GM18873 (cell line): Measurements from ENCODE around the gene SSTR3.
"Not testable (repeated sequence)": the region's sequence is repeated elsewhere in the genome, so short reads cannot be mapped to it uniquely, and the experiment has no call there.

Experiments used
- ATAC-seq: cut with Tn5 transposase; IDR thresholded peaks from one replicate; pipeline ENCODE4 v1.9.1; 2021; ENCODE audit warnings: mild to moderate bottlenecking, moderate library complexity, moderate number of reproducible peaks; ENCODE audit not compliant: unreplicated experiment, low FRiP score

Gene SSTR3

DNA sequence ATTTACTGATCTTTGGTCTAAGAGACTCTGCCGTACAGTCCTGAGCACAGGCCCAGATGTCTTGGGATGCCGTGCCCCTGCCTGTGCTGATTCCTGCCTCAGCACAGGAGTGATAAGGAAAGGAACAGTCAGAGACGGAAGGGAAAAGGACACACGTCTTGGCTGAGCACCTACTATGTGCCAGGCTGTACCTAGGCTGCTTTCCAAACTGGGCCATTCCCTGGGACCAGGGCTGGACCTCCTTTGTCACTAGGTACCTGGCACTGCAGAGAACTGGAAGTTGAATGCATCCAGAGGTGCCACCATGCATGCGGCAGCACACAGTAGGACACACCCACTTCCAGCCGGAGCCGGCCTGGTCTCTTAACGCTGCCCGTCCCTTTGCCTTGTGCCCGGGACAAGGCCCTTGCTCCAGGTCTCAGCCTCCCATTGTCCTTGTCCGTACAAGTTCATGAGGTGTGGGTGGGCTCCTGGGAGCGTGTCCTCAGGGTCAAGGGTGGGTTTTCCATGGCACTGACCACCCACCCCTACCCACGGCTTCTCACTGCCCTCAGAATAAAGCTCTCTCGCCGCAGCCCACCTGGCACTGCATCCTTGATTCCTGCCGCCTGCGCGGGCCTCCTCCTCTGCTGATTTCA, 1.1 kb upstream of the SSTR3 start:
- no peak for ATAC-seq

DNA sequence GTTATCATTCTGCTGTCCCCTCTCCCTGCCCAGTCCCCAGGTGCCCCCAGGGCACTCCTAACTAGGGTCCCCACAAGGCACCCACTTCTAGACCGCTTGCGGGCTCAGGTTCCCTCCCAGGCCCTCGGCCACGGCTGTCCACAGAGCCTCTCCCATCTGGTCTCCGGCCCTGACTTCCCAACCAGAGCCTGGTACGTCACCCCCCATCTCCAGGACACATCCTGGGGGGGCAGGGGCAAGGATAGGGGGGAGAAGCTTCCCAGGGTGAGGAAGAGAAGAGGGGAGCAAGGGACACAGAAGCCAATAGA, 457 bp downstream of the SSTR3 start:
- no peak for ATAC-seq

DNA sequence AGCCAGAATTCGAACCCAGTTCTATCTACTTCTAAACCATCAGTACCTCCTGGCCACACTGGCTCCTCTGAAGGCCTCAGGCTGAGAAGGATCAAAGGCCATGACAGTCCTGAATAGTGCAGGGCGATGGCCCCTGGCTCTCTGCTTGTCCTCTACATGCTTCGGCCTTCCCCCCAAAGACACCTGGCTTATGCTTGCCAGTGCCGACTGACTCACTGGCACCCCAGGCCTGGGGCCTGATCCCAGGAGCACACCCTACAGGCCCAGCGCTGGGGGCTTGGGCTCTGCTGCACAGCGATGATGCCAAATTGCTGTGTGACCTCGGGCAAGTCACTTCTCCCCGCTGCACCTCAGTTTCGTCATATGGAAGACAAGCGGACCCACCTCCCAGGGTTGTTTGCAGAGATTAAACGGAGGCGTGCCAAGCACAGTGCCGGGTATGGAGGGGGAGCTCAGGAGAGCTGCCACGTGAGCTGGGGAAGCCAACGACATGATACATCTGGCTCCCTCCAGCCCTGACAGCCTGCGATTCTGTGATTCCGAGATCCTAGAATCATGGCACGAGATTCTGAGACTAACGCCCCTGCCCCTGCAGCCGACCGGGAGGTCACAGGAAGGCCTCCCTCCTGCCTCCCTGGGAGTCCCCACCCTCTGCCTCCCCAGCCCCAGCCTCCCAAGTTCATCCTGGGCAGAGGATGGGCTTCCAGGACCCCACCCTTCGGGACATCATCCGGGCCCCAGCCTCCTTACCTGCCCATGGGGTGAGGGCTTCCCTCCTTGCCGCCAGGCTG, 1.0 kb downstream of the SSTR3 start:
- no peak for ATAC-seq

DNA sequence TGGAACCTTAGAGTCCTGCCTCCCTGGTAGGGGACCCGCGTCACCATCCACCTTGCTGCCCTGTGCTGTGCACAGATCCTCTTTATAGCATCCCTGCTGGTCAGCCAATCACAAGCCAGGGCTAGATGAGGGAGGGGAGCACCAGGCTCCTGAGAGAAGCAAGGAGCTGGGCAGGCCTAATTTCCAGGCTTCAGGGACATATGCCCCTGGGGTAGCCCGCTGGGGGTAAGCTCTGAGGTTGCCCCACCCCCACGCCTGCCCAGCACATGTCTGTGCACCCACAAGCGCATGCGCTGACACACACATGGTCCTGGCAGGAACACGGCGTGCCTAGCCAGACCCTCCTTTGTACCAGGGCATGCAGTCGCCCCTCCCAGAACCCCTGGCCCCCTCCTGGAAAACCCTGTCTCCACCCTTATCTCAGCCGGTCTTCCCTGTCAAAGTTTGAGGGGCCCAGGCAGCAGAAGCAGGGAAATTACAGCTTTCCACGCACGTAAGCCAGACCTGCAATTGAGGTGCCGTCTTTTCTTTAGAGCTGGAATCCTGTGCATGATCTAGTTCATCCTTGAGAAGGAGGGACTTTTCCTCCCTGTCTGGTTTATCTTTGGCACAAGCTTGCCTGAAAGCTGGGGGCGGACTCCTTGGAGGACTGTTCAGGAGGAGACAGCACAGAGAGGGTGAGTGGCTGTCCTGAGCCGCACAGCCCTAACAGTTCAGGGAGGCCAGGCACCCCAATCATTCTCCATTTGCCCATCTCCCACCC, 2.1 kb downstream of the SSTR3 start:
- ATAC-seq = no peak

DNA sequence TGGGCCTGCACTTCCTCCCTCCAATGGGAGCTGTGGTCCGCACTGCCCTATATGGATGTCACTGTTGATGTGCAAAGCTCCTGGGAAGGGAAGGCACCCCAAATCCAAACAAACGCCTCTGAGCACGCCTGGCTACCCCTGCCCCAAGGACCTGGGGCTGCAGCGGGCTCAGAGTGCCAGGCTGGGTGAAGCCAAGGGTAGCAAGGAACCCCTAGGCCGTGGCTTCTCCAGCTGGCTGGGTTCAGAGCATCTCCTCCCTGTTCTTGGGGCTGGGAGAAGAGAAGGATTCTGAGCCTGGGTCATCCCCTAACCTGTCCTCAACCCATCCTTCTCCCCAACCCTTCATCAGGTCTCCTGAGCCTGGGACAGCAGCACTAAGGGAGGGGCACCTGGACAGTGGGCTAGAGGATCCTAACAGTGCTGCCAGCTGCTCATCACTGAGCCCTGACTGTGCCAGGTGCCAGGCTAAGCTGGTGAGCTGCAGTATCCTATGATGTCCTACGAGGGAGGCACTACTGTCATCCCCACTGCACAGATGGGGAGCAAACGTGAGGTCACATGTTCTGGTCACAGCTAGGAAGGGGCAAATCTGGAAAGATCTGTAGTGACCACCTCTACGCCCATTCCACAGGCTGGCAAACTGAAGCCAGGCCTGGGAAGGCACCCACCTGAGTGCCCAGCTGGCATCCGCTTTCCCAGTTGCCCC, 3.0 kb downstream of the SSTR3 start:
- ATAC-seq = no peak

DNA sequence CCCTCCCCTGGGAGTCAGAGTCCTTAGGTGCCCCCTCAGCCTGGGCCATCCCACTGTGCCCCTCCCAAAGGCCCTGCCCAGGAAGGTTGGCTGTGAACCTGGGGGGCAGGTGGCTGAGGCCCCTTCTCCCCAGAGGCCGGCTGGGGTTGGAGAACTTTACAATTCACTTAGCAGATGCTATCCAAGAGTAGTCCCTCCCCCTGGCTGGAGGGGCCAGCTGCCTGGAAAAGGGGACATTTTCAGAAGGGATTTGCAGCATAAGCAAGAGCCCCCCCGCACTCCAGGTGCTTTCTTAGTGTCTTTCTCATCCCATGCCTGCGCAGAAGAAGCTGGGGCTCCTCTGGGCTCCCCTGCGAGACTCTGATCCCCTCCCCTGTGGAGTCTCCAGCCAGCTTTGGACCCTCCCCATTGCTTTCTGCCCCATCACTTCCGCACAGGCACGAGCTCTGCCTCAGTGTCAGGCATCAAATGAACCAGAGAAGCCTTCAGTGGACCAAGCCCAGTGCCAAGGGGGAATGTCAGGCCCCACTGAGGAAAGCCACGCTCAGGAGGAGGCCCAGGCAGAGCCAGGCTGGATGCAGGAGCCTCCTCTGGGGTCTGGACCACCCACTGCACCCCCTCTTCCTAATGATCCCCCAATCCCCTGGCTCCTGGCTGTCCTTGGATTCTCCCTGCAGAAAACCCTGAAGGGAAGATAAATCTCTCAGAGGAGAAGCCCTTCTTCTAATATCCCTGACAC, 3.7 kb downstream of the SSTR3 start:
- no peak for ATAC-seq

DNA sequence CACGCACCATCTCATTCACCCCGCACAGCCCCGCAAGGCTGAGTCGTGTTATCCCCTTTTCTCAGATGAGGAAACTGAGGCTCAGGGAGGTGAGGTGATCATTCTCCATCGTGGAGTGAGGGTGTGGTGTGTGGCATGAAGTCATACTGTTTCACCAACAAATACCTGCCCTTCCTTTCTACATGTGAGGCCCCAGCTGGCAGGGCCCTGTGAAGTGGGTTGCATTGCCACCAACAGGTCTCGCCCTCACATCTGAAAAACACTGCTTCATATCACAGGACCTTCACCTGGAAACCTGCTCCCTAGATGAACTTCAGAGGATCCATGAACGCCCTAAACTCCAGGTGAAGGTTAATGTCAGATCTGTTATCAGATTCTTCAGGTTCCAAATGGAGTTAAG, 4.3 kb downstream of the SSTR3 start:
- ATAC-seq = no peak

DNA sequence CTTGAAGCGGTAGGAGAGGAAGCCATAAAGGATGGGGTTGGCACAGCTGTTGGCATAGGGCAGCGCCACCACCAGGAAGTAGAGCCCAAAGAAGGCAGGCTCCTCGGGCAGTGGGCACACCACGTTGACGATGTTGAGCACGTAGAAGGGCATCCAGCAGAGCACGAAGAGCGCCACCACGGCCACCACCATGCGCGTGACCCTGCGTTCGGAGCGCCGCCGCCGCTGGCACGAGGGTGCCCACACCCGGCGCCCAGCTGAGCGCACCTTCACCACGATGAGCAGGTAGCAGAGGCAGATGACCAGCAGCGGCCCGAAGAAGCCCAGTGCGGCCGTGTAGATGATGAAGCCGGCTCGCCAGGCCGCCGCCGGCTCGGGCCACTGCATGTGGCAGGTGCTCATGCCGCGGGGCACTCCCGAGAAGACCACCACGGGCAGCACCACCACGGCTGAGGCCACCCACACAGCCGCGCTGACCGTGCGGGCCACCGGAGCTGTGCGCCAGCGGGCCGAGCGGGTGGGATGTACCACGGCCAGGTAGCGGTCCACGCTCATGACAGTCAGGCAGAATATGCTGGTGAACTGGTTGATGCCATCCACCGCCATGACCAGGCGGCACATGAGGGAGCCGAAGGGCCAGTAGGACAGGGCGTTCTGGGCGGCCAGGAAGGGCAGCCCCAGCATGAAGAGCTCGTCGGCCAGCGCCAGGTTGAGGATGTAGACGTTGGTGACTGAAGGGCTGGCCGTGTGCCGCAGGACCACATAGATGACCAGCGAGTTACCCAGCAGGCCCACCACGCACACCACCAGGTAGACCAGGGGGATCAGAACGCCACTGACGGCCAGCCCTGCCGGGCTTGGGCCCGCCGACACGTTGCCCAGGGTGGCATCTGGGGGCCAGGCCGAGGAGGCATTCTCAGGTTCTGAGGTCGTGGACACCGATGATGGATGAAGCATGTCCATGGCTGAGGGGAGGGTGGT, 5.1 kb downstream of the SSTR3 start:
- ATAC-seq = no peak

DNA sequence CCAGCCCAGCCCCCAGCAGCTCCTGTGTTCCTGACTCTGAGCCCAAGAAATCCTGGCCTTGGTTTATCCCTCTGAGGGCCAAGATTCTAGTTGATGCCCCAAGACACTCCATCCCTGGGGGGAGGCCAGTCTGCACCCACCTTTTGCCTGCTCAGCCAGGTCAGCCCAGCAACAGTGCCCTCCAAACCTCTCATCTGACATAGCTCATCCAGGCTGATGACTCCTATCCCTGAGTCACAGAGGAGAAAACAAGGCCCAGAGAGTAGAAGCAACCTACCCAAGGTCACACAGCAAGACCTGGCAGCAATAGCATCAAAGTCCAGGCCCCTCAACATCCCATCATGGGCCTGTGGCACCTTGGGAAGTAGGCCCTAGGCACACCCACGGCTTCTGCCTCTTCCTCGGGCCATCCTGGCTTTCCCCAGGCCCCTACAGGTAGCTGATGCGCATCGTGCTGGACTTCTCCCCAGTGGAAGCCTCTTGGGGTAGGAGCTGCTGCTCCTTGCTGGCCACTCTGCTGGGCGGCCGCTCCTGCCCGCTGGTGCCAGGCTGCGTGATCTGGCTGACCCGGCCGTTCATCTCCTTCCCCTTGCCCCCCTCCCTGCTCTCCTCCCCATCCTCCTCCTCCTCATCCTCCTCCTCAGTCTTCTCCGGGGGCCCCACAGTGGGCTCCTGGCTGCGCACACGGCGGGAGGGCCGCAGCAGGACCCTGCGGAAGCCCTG, 6.0 kb downstream of the SSTR3 start:
- no peak for ATAC-seq

DNA sequence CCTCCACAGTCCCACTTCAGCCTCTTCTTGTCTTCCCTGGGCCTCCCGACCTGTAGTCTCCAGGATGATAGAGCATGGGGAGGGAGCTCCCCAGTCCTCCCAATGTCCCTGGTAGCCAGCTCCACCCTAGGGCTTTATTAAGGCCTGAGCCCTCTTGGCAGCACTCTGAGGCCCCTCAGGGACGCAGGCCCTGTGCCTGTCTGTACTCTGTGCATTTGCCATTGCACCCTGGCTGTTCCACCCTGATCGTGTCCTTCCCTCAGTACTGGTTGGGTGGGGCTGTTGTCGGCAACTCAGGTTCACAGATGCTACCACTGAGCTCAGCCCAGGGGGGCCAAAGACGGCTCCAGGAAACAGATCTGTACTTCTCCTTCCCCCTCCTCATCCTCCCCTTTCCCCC, 7.2 kb downstream of the SSTR3 start:
- ATAC-seq = no peak

DNA sequence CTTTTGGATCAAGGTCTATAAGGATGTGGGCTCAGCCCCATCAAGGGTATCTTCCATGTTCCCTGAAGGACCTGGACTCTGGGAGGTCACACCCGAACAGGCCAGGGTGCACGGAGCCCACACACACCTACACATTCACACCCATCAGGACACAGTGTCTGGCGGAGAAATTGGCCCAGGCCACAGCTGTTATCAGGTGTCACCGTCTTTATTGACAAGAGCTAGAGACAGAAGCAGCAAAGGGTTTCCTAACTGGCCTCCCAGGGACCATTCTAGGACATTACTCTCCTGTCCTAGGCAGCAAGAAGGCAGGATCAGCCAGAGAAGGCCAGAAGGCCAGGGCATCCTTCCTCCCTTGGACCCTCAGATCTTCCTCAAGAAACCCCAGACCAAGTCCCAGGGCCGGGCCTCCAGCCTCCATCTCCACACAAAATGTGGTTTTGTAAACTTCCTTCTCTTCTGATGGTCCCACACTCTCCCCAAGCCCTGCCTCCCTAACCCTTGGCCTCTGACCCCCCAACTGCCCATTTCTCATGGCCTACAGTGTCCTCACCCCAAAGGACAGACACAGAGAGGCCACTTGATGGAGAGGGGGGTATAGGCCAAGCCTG, 8.1 kb downstream of the SSTR3 start:
- no peak for ATAC-seq

DNA sequence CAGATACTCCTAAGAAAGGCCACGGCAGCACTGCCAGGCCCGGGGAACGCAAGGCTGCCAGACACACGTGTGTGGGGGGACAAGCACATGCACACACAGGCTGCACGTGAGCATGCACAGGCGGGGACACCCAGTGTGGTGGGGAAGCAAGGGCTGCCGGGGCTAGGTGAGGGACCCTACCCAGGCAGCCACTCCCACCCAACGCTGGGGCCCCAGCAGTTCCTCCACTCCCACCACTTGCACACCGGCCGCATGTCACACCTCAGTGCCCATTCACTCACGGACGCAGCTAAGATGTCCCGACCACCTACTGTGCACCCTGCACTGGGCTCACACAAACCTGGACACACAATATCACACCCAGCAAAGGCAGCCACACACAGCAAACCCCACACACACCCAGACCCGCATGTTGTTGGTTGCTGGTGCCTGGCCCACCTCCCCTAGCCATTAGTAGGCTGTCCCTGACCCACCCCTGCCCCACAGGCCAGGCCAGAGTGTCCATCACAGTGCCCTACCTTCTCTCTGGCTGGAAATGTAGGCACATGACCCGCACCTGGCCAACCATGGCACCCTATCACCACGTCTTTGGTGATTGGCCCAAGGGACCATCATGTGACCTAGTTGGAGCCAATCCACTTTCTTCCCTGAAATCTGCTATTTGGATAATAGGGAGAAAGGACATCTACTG, 8.8 kb downstream of the SSTR3 start:
- no peak for ATAC-seq

DNA sequence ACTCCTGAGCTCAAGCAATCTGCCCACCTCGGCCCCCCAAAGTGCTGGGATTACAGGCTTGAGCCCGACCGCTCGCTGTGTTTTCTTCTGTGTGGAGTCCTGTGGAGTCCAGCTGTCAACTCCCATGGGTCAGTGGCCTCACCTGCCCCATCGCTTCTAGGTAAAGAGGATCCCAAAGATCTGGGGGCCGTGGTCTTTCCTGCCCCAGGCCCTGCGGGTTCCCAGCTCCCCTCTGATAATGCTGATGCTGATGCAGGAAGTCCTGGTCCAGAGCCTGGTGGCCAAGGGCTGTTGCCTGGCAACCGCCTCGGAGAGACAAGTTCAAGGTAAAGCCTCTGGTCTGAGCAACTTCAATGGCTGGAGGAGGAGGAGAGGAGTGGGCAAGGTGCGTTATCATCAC, 9.6 kb downstream of the SSTR3 start:
- ATAC-seq = no peak

DNA sequence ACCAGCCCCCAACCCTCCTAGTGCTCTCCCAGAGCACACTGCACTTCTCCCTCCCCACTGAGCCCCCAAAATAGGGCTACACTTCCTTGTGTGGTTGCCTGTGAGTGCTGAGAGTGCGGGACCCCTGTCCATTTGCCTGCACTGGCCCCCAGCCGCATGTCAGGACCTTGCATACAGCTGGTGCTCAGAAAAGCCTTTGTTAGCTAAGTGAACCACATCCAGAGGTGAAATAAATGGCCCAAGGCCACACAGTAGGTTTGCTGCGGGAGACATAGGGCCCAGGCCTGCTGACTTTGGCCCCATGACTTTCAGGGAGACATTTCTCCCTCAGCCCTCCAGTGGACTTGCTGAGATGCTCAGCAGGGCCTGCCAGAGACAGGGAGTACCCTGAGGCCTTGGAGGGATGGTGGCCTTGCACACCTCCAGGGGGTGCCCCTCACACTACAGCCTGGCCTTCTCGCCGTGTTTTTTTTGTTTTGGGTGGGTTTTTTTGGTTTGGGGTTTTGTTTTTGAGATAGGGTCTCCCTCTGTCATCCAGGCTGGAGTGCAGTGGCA, 10.2 kb downstream of the SSTR3 start:
- ATAC-seq = no peak

DNA sequence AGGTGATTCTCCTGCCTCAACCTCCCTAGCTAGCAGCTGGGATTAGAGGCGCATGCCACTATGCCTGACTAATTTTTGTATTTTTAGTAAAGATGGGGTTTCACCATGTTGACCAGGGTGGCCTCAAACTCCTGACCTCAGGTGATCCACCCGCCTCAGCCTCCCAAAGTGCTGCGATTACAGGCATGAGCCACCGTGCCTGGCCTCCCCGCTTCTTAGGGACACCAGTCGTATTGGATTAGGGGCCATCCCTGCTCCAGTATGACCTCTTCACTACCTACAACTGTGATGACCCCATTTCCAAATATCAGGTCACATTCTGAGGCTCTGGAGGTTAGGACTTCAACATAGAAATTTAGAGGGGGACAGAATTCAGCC, 10.8 kb downstream of the SSTR3 start:
- not testable (repeated sequence) for ATAC-seq

DNA sequence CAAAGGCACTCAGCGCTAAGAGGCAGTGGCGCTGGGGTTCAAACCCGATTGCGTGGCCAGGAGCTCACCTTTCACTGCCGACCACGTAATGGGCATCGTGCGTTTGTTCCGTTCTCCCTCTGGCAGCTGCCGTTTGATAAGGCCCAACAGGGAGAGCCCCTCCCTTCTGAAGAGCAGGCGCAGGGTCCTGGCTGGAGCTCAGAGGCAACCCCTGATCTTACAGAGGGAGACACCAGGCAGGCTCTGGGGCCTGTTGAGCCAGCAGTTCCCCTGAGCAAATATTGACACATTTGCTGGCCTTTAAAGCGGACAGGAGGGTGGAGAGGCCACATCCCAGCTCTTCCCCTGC, 12.5 kb downstream of the SSTR3 start:
- ATAC-seq = no peak

DNA sequence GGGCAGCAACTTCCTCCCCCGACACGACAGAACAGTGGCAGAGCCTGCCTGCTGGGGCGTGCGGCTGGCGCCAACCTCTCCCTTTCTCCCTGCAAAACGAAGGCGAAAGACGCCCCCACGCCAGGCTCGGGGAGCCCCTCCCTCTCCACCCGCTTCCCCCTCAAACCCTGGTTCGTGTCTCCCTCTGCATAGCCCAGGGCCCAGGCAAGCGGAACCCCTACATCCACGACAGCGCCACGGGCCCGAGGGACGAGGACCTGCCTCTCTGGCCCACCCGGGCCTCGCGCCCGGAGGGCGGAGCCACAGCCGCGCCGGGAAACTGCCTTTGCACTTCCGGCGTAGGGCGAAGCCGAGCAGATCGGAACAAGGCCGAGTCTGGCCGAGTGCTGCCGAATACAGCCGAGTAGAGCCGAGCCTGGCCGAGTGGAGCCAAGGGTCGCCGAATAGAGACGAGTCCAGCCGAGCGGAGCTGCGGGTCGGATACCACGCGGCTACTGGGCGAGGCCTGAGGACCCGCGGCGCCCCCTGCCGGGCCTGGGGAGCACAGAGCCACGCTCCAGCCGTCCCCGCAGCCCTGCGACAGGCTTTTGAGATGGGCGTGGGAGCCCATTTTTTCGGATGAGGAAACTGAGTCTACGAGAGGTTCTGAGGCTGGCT, 13.0 kb downstream of the SSTR3 start:
- ATAC-seq = peak; percentile 94
